ENCODE data around the gene ZNF446.

The ZNF446 gene

DNA sequence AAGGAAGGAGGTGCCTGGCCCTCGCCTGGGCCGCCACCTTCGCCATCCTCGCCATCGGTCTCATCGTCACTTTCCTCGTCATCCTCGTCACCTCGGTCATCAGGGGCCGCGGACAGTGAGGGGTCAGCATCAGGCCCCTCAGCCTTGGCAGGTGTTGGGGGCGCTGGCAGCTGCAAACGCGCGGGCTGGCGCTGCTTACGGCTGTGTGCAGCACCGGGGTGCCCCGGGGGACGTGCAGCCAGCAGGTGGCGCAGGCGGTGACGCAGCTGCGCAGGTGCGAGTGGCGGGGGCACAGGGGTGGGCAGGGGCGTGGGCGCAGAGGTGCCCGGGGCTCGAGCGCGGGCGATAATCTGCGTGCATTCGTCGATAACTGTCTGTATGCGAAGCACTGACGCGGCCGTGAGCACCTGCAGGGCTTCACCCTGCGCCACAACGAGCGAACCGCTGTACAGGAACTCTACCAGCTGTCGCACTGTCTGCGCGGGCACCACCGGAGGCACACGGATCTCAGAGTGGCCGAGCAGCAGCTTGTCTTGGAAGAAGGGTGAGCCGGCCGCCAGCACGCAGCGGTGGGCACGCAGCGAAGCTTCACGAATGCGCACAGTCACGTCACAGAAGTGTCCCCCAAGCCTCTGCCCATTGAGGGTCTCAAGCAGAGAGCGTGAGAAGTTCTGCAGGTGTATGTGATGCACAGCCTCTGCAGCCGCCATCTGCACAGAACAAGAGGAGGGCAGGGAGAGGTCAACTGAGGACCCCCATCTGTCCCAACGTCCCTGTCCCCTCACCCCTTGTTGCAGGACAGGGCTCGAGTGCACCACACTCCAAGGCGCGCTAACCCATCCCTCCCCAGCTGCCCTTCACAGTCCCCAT, 41.0 kb downstream of the ZNF446 start:
- Histone ChIP-seq H3K4me3 (no peak overlapping the region), H3K9me3 (no peaks in the 10 kb centered on the region), H3K4me1 (peaks cover 20% of the 10 kb centered on the region), H3K36me3 (replicated peaks) (peaks cover 20% of the 10 kb centered on the region), H3K27me3 (ENCODE audit: low read depth) (no peaks in the 10 kb centered on the region)
- DNase-seq (ENCODE audit: low spot score in 2 of 2): no peak
- in situ Hi-C loops (cut with MboI; ENCODE audit: low sequenced_read_pairs): no loop called here

DNA sequence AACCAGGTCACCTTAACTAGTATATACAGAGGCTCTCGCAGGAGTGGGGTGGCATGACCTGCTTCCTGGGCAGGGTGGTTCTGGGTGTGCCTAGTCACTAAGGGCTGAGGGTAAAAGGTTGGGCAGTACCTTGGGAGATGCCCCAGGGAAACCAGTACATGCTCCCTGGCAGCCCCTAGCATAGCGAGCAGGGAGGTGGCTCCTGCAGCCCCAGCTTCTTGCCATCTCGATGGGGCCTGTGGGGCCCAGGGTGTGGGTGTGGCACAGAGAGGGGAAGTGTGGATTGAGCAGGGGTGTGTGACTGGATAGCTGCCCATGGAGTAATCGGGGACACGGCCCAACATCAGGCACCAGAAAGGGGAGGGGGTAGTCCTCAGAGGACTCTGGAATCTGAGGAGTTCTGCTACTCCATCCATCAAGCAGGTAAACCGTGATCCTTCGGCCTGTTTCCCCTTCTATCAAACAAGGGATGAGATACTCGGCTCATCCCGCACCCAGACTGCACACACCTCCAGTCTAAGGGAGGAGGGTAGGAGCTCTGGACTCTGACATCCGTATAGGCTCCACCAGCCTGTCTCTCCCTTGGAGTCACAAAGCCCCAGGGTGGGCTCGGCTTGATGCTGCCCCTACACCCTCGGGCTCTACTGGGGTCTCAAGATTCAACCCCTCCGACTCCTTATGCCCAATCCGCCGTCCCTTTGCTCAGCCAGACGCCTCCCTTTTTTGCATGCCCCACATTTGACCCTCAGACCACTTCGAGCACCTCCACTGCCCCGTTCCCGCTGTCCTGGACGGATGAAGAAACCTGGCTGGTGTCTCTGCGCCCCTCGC, 42.3 kb downstream of the ZNF446 start:
- in situ Hi-C loops (cut with MboI; ENCODE audit: low sequenced_read_pairs): no loop called here
- H3K27me3 ChIP-seq (ENCODE audit: low read depth): no peaks in the 10 kb centered on the region
- no peaks in the 10 kb centered on the region for H3K9me3 ChIP-seq
- peaks cover 19% of the 10 kb centered on the region for H3K4me1 ChIP-seq
- H3K36me3 ChIP-seq (replicated peaks): peaks cover 17% of the 10 kb centered on the region
- no peak for DNase-seq (ENCODE audit: low spot score in 2 of 2)
- H3K4me3 ChIP-seq: peak overlapping the region; percentile 69

DNA sequence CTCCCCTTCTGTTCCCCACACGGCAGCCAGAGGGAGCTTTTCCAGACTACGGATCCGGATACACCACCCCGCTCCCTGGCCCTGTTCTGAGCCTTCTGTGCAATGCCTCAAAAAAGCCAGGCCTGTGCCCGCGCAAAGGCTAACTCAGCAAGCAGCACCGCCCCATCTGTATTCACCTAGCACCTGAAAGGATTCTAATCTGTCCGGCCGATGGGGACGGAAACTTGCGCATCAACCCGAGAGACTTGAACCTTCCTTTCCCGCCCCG, 42.9 kb downstream of the ZNF446 start:
- peak overlapping the region; percentile 69 for H3K4me3 ChIP-seq
- in situ Hi-C loops (cut with MboI; ENCODE audit: low sequenced_read_pairs): no loop called here
- H3K9me3 ChIP-seq: no peaks in the 10 kb centered on the region
- peak; percentile 63 to 85 for DNase-seq (ENCODE audit: low spot score in 2 of 2)
- H3K27me3 ChIP-seq (ENCODE audit: low read depth): no peaks in the 10 kb centered on the region
- H3K4me1 ChIP-seq: peaks cover 16% of the 10 kb centered on the region
- H3K36me3 ChIP-seq (replicated peaks): peaks cover 17% of the 10 kb centered on the region

DNA sequence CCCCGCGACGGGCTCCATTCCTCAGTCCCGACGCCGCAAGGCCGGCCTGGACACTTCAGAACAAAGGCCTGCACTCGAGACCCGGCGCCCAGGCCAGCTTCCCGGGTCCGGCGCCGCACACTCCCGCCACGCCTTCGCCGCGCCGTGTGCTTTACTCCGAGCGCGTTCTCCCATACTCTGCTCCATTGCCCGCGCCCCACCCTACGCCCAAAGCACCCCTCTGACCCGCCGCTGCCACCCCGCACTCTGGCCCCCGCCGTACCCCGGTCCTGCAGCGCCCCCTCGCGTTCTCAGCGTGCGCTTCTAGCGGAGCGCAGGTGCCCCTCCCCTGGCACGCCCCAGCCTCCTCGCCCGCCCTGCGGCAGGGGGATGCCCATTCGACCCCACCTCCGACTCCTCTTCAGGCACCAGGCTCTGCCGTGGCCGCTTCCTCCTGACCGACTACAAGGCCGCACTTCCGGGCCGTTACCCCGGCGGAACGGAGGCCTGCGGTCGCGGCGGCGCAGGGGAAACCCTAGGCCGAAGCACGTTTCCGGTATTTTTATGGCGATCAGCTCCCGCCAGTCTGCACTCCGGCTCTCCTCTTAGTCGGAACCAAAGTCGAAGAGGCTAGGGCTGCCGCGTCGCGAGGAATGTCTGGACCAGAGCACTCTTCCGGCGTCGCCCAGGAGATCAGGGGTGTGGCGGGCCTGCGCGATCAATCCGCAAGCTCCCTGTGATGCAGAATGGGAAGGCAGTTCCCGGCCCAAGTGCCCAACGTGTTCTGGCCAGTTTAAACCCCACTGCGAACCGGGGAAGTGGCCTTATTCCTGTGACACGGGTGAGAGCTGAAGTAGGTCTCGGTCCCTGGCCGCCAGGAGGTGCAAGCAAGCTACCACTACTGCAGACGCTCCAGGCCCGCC, 43.5 kb downstream of the ZNF446 start, which contains the start of gene ZBTB45:
ZBTB45 (minus strand) TSS at position 456 of the 902 bp plus-strand sequence. CDS start 2,137 bp downstream, outside the sequence.
- peak; percentile 94 to 95 for DNase-seq (ENCODE audit: low spot score in 2 of 2)
- H3K4me3 ChIP-seq: peak within 1 kb of the TSS; percentile 69
- in situ Hi-C loops (cut with MboI; ENCODE audit: low sequenced_read_pairs): no loop called here
- H3K36me3 ChIP-seq (replicated peaks): peaks cover 17% of the 10 kb centered on the region
- no peaks in the 10 kb centered on the region for H3K9me3 ChIP-seq
- H3K27me3 ChIP-seq (ENCODE audit: low read depth): no peaks in the 10 kb centered on the region
- peaks cover 15% of the 10 kb centered on the region for H3K4me1 ChIP-seq

DNA sequence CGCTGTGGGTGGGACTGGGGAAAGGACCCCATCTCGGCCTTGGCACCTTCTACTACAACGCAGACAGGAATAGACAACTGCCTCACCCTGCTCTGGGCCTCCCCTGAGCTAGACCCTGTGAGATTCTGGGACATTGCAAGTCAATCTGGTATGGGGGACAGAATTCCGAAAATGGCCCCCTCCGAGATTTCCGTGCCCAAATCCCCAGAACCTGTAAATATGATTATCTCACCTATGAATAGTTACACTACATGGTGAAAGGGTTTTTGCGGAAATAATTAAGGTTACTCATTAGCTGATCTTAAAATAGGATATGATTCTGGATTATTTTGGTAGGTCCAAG, 44.1 kb downstream of the ZNF446 start:
- H3K4me3 ChIP-seq: peak overlapping the region; percentile 69
- H3K27me3 ChIP-seq (ENCODE audit: low read depth): no peaks in the 10 kb centered on the region
- DNase-seq (ENCODE audit: low spot score in 2 of 2): no peak
- peaks cover 11% of the 10 kb centered on the region for H3K4me1 ChIP-seq
- H3K9me3 ChIP-seq: no peaks in the 10 kb centered on the region
- in situ Hi-C loops (cut with MboI; ENCODE audit: low sequenced_read_pairs): no loop called here
- H3K36me3 ChIP-seq (replicated peaks): peaks cover 13% of the 10 kb centered on the region

DNA sequence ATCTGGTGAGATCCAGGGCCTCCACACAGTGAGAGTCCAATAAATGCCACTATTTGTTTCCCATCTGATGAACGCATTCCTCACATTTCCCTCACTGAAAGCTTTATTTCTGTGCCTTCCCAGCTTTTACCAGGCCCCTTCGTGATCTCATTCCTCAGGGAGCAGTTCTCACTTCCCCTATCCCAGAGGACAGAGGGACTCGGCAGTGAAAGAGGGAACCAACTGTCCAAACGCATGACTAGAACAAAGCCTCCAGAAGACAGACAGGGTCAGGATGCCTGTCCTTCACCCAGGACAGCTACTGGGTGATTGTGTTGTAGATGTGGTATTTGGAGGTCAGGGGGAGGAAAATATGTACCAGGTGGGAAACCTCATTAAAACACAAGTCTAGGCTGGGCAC, 45.5 kb downstream of the ZNF446 start:
- Histone ChIP-seq H3K36me3 (replicated peaks) (peaks cover 4% of the 10 kb centered on the region), H3K4me1 (peaks cover 11% of the 10 kb centered on the region), H3K4me3 (no peak overlapping the region), H3K9me3 (no peaks in the 10 kb centered on the region), H3K27me3 (ENCODE audit: low read depth) (no peaks in the 10 kb centered on the region)
- in situ Hi-C loops (cut with MboI; ENCODE audit: low sequenced_read_pairs): no loop called here
- DNase-seq (ENCODE audit: low spot score in 2 of 2): no peak

DNA sequence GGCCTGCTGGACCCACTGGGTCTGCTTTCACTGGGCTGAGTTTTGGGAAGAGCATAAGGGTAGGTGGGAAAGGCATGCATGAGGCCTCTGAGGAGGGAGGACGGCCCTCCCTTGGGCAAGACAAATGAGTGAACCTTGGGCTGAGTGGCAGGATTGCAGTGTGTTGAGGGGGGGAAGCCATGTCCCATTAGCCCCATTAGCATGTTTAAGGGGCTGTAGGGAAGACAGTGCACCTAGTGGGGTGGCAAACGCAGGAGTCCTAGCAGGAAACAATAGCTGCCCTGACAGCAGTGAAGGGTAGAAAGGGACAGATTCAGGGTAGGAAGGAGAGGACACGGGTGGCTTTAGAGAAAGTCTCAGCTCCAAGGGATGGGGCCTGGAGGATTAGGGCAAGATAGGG, 46.6 kb downstream of the ZNF446 start:
- Histone ChIP-seq H3K27me3 (ENCODE audit: low read depth) (no peaks in the 10 kb centered on the region), H3K9me3 (no peaks in the 10 kb centered on the region), H3K36me3 (replicated peaks) (no peaks in the 10 kb centered on the region), H3K4me3 (no peak overlapping the region), H3K4me1 (peaks cover 11% of the 10 kb centered on the region)
- in situ Hi-C loops (cut with MboI; ENCODE audit: low sequenced_read_pairs): no loop called here
- no peak for DNase-seq (ENCODE audit: low spot score in 2 of 2)

DNA sequence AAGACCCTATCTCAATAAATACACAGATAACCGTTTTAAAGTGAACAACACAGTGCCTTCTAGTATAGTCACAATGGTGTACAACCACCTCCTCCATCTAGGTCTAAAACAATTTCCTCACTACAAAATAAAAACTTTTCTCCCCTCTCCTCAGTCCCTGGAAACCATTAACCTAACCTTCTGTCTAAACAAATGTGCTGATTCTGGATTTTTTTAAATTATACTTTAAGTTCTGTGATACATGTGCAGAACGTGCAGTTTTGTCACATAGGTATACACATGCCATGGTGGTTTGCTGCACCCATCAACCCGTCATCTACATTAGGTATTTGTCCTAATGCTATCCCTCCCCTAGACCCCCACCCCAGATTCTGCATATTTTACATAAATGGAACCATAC, 53.3 kb downstream of the ZNF446 start:
- no peak for DNase-seq (ENCODE audit: low spot score in 2 of 2)
- Histone ChIP-seq H3K27me3 (ENCODE audit: low read depth) (no peaks in the 10 kb centered on the region; the same call in 1 of the 2 replicates), H3K9me3 (no peaks in the 10 kb centered on the region), H3K4me3 (no peak overlapping the region), H3K4me1 (no peaks in the 10 kb centered on the region), H3K36me3 (replicated peaks) (no peaks in the 10 kb centered on the region)
- in situ Hi-C loops (cut with MboI; ENCODE audit: low sequenced_read_pairs): no loop called here
